GM13976 (cell line): ENCODE data around the gene TXNDC11.

Source experiments
- DNase-seq: peaks from one replicate; pipeline ENCODE4 v3.0.0; 2012; ENCODE audit warnings: low spot score
- CTCF ChIP-seq: IDR thresholded peaks from 2 replicates; pipeline ENCODE4 v1.5.1; 2012; ENCODE audit warnings: borderline replicate concordance, mild to moderate bottlenecking; ENCODE audit not compliant: insufficient read depth; ENCODE audit errors: extremely low read depth, missing control alignments, control extremely low read depth
- in situ Hi-C: fragments of 300-500 bp; cut with MboI; formaldehyde crosslinking; loops from one replicate; pipeline ENCODE4 v1.12.0; 2022; ENCODE audit warnings: low sequenced_read_pairs, mixed read lengths, inconsistent platforms; ENCODE audit not compliant: unreplicated experiment

The TXNDC11 gene

DNA sequence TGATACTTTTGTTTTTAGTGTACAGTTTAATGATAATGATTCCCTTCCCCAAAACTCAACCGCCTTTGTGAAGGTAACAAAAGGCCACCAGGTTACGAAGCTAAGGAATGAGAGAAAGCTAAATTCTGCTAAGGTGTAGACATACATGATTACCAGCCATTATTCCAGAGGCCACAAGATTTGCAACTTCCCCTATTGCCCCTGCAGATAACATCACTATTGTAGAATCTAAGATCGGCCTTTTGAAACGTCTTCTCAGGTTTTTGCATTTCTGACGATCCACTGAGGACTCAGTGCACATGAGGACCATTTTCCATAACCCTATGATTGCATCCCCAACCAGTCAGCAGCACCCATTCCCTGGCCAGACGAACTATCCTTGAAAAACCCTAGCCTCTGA lies 108.3 kb downstream of the TXNDC11 start:
- in situ Hi-C loops = loop anchor here (25.0 kb wide), 1 partner anchor 672 kb away; no protein-coding TSS in a partner anchor
- TF ChIP-seq CTCF = no peak
- no peak for DNase-seq

DNA sequence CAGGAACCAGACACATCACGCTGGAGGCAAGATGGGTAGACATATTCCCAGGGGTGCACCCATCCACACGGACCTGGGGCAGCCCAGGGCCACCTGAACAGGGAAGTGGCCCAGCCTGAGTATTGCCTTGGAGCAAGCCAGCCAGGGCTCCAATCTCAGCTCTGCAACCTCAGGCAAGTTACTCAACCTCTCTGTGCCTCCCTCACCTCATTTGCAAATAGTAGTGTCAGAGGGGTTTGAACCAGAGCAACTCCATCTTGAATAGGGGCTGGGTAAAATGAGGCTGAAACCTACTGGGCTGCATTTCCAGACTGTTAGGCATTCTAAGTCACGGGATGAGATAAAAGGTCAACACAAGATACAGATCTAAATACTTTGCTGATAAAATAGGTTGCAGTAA lies 109.5 kb downstream of the TXNDC11 start:
- in situ Hi-C loops = loop anchor here (25.0 kb wide), 1 partner anchor 671 kb away; no protein-coding TSS in a partner anchor
- no peak for TF ChIP-seq CTCF
- DNase-seq = no peak

GRCh38 chr16:11632455-11632939 lies 110.2 kb downstream of the TXNDC11 start:
- TF ChIP-seq CTCF = no peak
- in situ Hi-C loops = loop anchor here (25.0 kb wide), 1 partner anchor 670 kb away; no protein-coding TSS in a partner anchor
- no peak for DNase-seq

- no peak for DNase-seq
- TF ChIP-seq CTCF = no peak
- in situ Hi-C loops = loop anchor here (25.0 kb wide), 1 partner anchor 669 kb away; no protein-coding TSS in a partner anchor
Measured at GRCh38 chr16:11631214-11631613, 111.4 kb downstream of the TXNDC11 start.

- in situ Hi-C loops = loop anchor here (25.0 kb wide), 1 partner anchor 668 kb away; no protein-coding TSS in a partner anchor
- no peak for DNase-seq
- TF ChIP-seq CTCF = no peak
Measured at GRCh38 chr16:11630768-11631056, 111.9 kb downstream of the TXNDC11 start.

GRCh38 chr16:11630046-11630767 lies 112.5 kb downstream of the TXNDC11 start:
- TF ChIP-seq CTCF = no peak
- DNase-seq = no peak
- in situ Hi-C loops = loop anchor here (25.0 kb wide), 1 partner anchor 668 kb away; no protein-coding TSS in a partner anchor
